Esophagus muscularis mucosa (tissue), 4 donors: ENCODE results near the gene EYA2.

ENCODE experiments used
- EP300 ChIP-seq: sonication (generic); formaldehyde crosslinking; IDR thresholded peaks from one replicate; pipeline ENCODE4 v1.6.1; 2017; ENCODE audit warnings: antibody characterized with exemption
- POLR2AphosphoS5 ChIP-seq, 2 donors: sonication (generic); formaldehyde crosslinking; IDR thresholded peaks; one replicate each; pipeline ENCODE4 v1.6.1; 2017; ENCODE audit warnings: antibody characterized with exemption in 2 of 2
- TF ChIP-seq, protein P1 (sequence below), 3 experiments: fragments of 200-600 bp in 2 of 3; fragments of 450-650 bp in 1 of 3; sonication (generic) in 2 of 3; IDR thresholded peaks; one replicate each; pipeline ENCODE4 v1.5.1; 2017 to 2019; ENCODE audit warnings: antibody characterized with exemption in 3 of 3, mild to moderate bottlenecking in 2 of 3, moderate library complexity in 1 of 3

GRCh38 chr20:47142774-47143170 lies 248.1 kb downstream of the EYA2 start:
- TF ChIP-seq, protein P1, sequence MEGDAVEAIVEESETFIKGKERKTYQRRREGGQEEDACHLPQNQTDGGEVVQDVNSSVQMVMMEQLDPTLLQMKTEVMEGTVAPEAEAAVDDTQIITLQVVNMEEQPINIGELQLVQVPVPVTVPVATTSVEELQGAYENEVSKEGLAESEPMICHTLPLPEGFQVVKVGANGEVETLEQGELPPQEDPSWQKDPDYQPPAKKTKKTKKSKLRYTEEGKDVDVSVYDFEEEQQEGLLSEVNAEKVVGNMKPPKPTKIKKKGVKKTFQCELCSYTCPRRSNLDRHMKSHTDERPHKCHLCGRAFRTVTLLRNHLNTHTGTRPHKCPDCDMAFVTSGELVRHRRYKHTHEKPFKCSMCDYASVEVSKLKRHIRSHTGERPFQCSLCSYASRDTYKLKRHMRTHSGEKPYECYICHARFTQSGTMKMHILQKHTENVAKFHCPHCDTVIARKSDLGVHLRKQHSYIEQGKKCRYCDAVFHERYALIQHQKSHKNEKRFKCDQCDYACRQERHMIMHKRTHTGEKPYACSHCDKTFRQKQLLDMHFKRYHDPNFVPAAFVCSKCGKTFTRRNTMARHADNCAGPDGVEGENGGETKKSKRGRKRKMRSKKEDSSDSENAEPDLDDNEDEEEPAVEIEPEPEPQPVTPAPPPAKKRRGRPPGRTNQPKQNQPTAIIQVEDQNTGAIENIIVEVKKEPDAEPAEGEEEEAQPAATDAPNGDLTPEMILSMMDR (IDR thresholded peaks at IDR 0.05), result no peak
- TF ChIP-seq POLR2AphosphoS5 (IDR thresholded peaks at IDR 0.05), result no peak
- TF ChIP-seq EP300, result no peak
